HG02840 (cell line): ENCODE results near the gene CACTIN.
"Not testable (repeated sequence)": the region's sequence is repeated elsewhere in the genome, so short reads cannot be mapped to it uniquely, and the experiment has no call there.

Source experiments
- ATAC-seq: cut with Tn5 transposase; IDR thresholded peaks from one replicate; pipeline ENCODE4 v1.9.1; 2021; ENCODE audit warnings: mild to moderate bottlenecking, moderate library complexity, moderate number of reproducible peaks; ENCODE audit not compliant: unreplicated experiment, low FRiP score

Gene CACTIN

GRCh38 chr19:3575949-3576673 is 50.5 kb downstream of the CACTIN start:
- ATAC-seq, result no peak

GRCh38 chr19:3575260-3575741 is 51.3 kb downstream of the CACTIN start:
- ATAC-seq, result no peak

- ATAC-seq, result no peak
Observed at GRCh38 chr19:3573858-3574637, 52.5 kb downstream of the CACTIN start.

GRCh38 chr19:3573162-3573857 is 53.3 kb downstream of the CACTIN start:
- peak; percentile 13 for ATAC-seq

GRCh38 chr19:3572855-3573161 is 53.8 kb downstream of the CACTIN start, which contains the start of gene HMG20B:
Gene HMG20B, plus strand, starts transcription at chr19:3572944. Its CDS starts 366 bp downstream, at chr19:3573310.
- ATAC-seq, result no peak

GRCh38 chr19:3572132-3572854 is 54.3 kb downstream of the CACTIN start:
- peak; percentile 86 for ATAC-seq

GRCh38 chr19:3570606-3571011 is 56.0 kb downstream of the CACTIN start:
- no peak for ATAC-seq

GRCh38 chr19:3570042-3570441 is 56.5 kb downstream of the CACTIN start:
- ATAC-seq, result not testable (repeated sequence)

GRCh38 chr19:3565139-3565538 is 61.5 kb downstream of the CACTIN start:
- ATAC-seq, result no peak

GRCh38 chr19:3563709-3564524 is 62.7 kb downstream of the CACTIN start:
- ATAC-seq, result no peak
